ENCODE results near the gene GAL.

Gene GAL

DNA sequence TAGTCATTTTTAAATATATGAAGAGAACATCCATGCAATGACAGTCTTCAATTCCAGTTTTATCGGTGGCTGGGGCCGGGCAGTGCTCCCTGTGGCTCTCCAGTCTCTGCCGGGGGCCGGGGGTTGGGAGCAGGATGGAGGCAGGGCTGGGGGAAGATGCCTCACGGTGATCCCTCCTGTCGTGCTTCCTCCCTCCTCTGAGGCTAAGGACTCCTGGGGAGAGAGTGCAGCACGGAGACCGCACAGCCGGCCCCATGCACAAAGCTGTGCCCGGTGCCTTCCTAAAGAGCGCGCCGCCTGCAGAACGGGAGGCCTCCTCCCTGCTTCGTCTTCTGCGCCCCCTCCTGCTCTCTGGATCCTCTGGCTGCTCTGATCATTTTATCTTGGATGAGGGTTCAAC, 20.5 kb downstream of the GAL start:
- Histone ChIP-seq H3K4me1 (ENCODE audit: control insufficient read depth in 2 of 2, insufficient read depth in 1 of 2, low read depth in 1 of 2, low read length in 2 of 2) (peaks cover 2 to 15% of the 10 kb centered on the region in 2 donors), H2AFZ (ENCODE audit: low read length) (peak overlapping the region; percentile 82), H3K23ac (ENCODE audit: low read depth, low read length, poor library complexity) (peak overlapping the region; percentile 95), H2AK5ac (ENCODE audit: low read depth, low read length) (no peak overlapping the region), H2BK15ac (ENCODE audit: low read length) (no peak overlapping the region), H3K14ac (ENCODE audit: low read length) (no peak overlapping the region), H4K8ac (ENCODE audit: low read depth, low read length) (peak overlapping the region; percentile 48), H3K4me3 (ENCODE audit: low read length in 2 of 2) (peak overlapping the region in 1 of 2 donors; percentile 37), H3K27ac (replicated peaks; ENCODE audit: low read length) (no peak overlapping the region), H3K4me2 (ENCODE audit: insufficient read depth, low read length, poor library complexity, severe bottlenecking) (no peak overlapping the region), H2BK12ac (ENCODE audit: low read length) (no peak overlapping the region), H3K9ac (ENCODE audit: low read depth, low read length, poor library complexity) (no peak overlapping the region), H3K36me3 (replicated peaks in 1 of 2; ENCODE audit: control insufficient read depth in 2 of 2, insufficient read depth in 2 of 2, low read length in 2 of 2) (no peaks in the 10 kb centered on the region), H3K4ac (ENCODE audit: low read length) (no peak overlapping the region), H3K27me3 (ENCODE audit: control insufficient read depth in 3 of 3, insufficient read depth in 3 of 3, low read depth in 1 of 3, low read length in 3 of 3) (peaks cover 0 to 31% (median 8%) of the 10 kb centered on the region in 3 experiments), H3K9me3 (replicated peaks in 1 of 2; ENCODE audit: control insufficient read depth in 2 of 2, insufficient read depth in 1 of 2, low read depth in 1 of 2, low read length in 2 of 2) (no peaks in the 10 kb centered on the region), H2BK5ac (ENCODE audit: low read length) (no peak overlapping the region), H3K79me1 (ENCODE audit: low read depth, low read length) (no peaks in the 10 kb centered on the region), H3K18ac (ENCODE audit: low read length) (peak overlapping the region; percentile 70), H2BK120ac (ENCODE audit: low read depth, low read length) (no peak overlapping the region), H4K91ac (ENCODE audit: low read depth, low read length, poor library complexity) (no peak overlapping the region)
- DNase-seq (ENCODE audit: low spot score), result no peak
- WGBS, 2 donors (ENCODE audit: extremely low coverage in 2 of 2, insufficient read length in 2 of 2, insufficient replicate concordance in 1 of 2), result no CpG with 5 or more reads among the region's 16 CpGs

DNA sequence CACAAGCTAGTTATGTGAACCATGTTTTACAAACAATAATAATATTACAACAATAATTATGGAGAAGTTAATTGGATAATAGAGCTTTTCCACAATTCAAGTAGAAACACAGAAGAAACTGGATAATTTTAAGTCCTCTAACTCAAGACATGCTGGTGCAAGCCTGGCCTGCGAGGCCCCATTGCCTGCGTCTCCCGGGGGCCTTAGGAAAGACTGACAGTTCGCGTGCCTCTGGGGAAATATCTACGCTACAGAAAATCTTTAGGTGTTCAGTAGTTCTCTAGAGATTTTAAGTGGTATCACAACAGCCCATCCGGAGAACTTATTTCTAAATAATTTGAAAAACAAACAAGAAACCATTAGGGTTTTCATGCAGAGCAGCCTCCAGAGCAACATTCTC, 23.2 kb downstream of the GAL start:
- Histone ChIP-seq H3K4ac (ENCODE audit: low read length) (no peak overlapping the region), H3K4me3 (ENCODE audit: low read length in 2 of 2) (no peak overlapping the region), H2BK5ac (ENCODE audit: low read length) (no peak overlapping the region), H3K27me3 (ENCODE audit: control insufficient read depth in 3 of 3, insufficient read depth in 3 of 3, low read depth in 1 of 3, low read length in 3 of 3) (peaks cover 0 to 48% (median 11%) of the 10 kb centered on the region in 3 experiments), H3K18ac (ENCODE audit: low read length) (no peak overlapping the region), H3K27ac (replicated peaks; ENCODE audit: low read length) (no peak overlapping the region), H2BK15ac (ENCODE audit: low read length) (no peak overlapping the region), H3K36me3 (replicated peaks in 1 of 2; ENCODE audit: control insufficient read depth in 2 of 2, insufficient read depth in 2 of 2, low read length in 2 of 2) (no peaks in the 10 kb centered on the region), H3K9me3 (replicated peaks in 1 of 2; ENCODE audit: control insufficient read depth in 2 of 2, insufficient read depth in 1 of 2, low read depth in 1 of 2, low read length in 2 of 2) (peaks cover 0 to 3% of the 10 kb centered on the region in 2 donors), H3K4me1 (ENCODE audit: control insufficient read depth in 2 of 2, insufficient read depth in 1 of 2, low read depth in 1 of 2, low read length in 2 of 2) (peaks cover 10 to 22% of the 10 kb centered on the region in 2 donors), H4K91ac (ENCODE audit: low read depth, low read length, poor library complexity) (no peak overlapping the region), H3K23ac (ENCODE audit: low read depth, low read length, poor library complexity) (no peak overlapping the region), H3K79me1 (ENCODE audit: low read depth, low read length) (no peaks in the 10 kb centered on the region), H2AK5ac (ENCODE audit: low read depth, low read length) (no peak overlapping the region), H4K8ac (ENCODE audit: low read depth, low read length) (no peak overlapping the region), H2BK120ac (ENCODE audit: low read depth, low read length) (no peak overlapping the region), H3K4me2 (ENCODE audit: insufficient read depth, low read length, poor library complexity, severe bottlenecking) (no peak overlapping the region), H3K9ac (ENCODE audit: low read depth, low read length, poor library complexity) (no peak overlapping the region), H2AFZ (ENCODE audit: low read length) (peak overlapping the region; percentile 69), H3K14ac (ENCODE audit: low read length) (no peak overlapping the region), H2BK12ac (ENCODE audit: low read length) (no peak overlapping the region)
- WGBS, 2 donors (ENCODE audit: extremely low coverage in 2 of 2, insufficient read length in 2 of 2, insufficient replicate concordance in 1 of 2), result no CpG with 5 or more reads among the region's 7 CpGs
- DNase-seq (ENCODE audit: low spot score), result no peak

DNA sequence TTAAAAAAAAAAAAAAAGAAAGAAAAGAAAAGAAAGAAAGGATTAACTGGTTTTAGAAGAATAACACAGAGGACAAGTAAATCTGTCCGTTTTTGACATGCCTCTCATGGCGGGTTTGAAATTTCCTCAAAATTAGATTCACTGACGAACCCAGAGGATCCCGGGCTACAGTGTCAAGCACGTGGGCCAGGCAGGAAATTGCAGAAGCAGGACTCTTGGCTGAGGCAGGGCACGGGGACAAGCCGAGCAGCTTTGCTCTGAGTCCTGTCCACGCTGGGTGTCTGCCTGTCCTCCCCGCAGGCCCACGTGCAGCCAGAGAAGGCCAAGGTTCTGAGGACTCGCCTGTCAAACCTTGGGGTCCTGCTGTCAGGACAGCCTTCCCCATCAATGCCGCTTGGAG, 24.7 kb downstream of the GAL start:
- Histone ChIP-seq H2BK5ac (ENCODE audit: low read length) (no peak overlapping the region), H3K4me1 (ENCODE audit: control insufficient read depth in 2 of 2, insufficient read depth in 1 of 2, low read depth in 1 of 2, low read length in 2 of 2) (peaks cover 12 to 22% of the 10 kb centered on the region in 2 donors), H3K18ac (ENCODE audit: low read length) (no peak overlapping the region), H3K9ac (ENCODE audit: low read depth, low read length, poor library complexity) (no peak overlapping the region), H3K23ac (ENCODE audit: low read depth, low read length, poor library complexity) (no peak overlapping the region), H4K91ac (ENCODE audit: low read depth, low read length, poor library complexity) (peak overlapping the region; percentile 54), H3K36me3 (replicated peaks in 1 of 2; ENCODE audit: control insufficient read depth in 2 of 2, insufficient read depth in 2 of 2, low read length in 2 of 2) (no peaks in the 10 kb centered on the region), H3K4me2 (ENCODE audit: insufficient read depth, low read length, poor library complexity, severe bottlenecking) (no peak overlapping the region), H3K79me1 (ENCODE audit: low read depth, low read length) (no peaks in the 10 kb centered on the region), H2BK120ac (ENCODE audit: low read depth, low read length) (no peak overlapping the region), H2AK5ac (ENCODE audit: low read depth, low read length) (no peak overlapping the region), H3K4me3 (ENCODE audit: low read length in 2 of 2) (no peak overlapping the region), H3K4ac (ENCODE audit: low read length) (no peak overlapping the region), H2AFZ (ENCODE audit: low read length) (no peak overlapping the region), H2BK15ac (ENCODE audit: low read length) (no peak overlapping the region), H3K14ac (ENCODE audit: low read length) (peak overlapping the region; percentile 72), H3K27ac (replicated peaks; ENCODE audit: low read length) (no peak overlapping the region), H2BK12ac (ENCODE audit: low read length) (no peak overlapping the region), H4K8ac (ENCODE audit: low read depth, low read length) (no peak overlapping the region), H3K9me3 (replicated peaks in 1 of 2; ENCODE audit: control insufficient read depth in 2 of 2, insufficient read depth in 1 of 2, low read depth in 1 of 2, low read length in 2 of 2) (peaks cover 0 to 3% of the 10 kb centered on the region in 2 donors), H3K27me3 (ENCODE audit: control insufficient read depth in 3 of 3, insufficient read depth in 3 of 3, low read depth in 1 of 3, low read length in 3 of 3) (peaks cover 0 to 50% (median 11%) of the 10 kb centered on the region in 3 experiments)
- no peak for DNase-seq (ENCODE audit: low spot score)
- WGBS, 2 donors (ENCODE audit: extremely low coverage in 2 of 2, insufficient read length in 2 of 2, insufficient replicate concordance in 1 of 2), result no CpG with 5 or more reads among the region's 12 CpGs

DNA sequence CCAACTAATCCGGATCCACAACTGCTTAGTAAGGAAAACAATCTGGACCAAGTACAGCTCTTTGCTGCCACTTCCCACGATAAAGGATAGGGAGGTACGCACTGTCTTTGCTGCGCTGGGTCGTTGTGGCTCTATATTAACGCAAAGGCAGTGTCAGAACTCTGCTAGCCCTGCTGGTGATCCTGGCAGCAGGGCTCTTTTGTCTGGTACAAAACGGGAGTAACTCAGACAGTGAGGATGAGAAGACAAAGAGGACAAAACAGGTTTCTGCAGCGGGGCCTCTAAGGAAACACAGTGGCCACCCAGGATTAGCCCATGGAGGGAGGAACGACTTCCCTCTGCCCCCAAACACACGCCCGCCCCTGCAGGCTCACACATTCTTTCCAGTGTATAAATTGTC, 26.1 kb downstream of the GAL start:
- no CpG with 5 or more reads among the region's 11 CpGs for WGBS, 2 donors (ENCODE audit: extremely low coverage in 2 of 2, insufficient read length in 2 of 2, insufficient replicate concordance in 1 of 2)
- H3K4me2 ChIP-seq (ENCODE audit: insufficient read depth, low read length, poor library complexity, severe bottlenecking), result no peak overlapping the region
- no peak overlapping the region for H4K91ac ChIP-seq (ENCODE audit: low read depth, low read length, poor library complexity)
- H3K9me3 ChIP-seq (replicated peaks in 1 of 2; ENCODE audit: control insufficient read depth in 2 of 2, insufficient read depth in 1 of 2, low read depth in 1 of 2, low read length in 2 of 2), result peaks cover 0 to 3% of the 10 kb centered on the region in 2 donors
- peaks cover 0 to 41% (median 13%) of the 10 kb centered on the region in 3 experiments for H3K27me3 ChIP-seq (ENCODE audit: control insufficient read depth in 3 of 3, insufficient read depth in 3 of 3, low read depth in 1 of 3, low read length in 3 of 3)
- H3K4me3 ChIP-seq (ENCODE audit: low read length in 2 of 2), result no peak overlapping the region
- no peak overlapping the region for H2AK5ac ChIP-seq (ENCODE audit: low read depth, low read length)
- no peak overlapping the region for H2BK12ac ChIP-seq (ENCODE audit: low read length)
- H3K23ac ChIP-seq (ENCODE audit: low read depth, low read length, poor library complexity), result no peak overlapping the region
- H3K27ac ChIP-seq (replicated peaks; ENCODE audit: low read length), result no peak overlapping the region
- no peak overlapping the region for H3K4ac ChIP-seq (ENCODE audit: low read length)
- H3K79me1 ChIP-seq (ENCODE audit: low read depth, low read length), result no peaks in the 10 kb centered on the region
- no peak overlapping the region for H3K18ac ChIP-seq (ENCODE audit: low read length)
- no peak overlapping the region for H3K14ac ChIP-seq (ENCODE audit: low read length)
- H3K9ac ChIP-seq (ENCODE audit: low read depth, low read length, poor library complexity), result no peak overlapping the region
- H2BK5ac ChIP-seq (ENCODE audit: low read length), result no peak overlapping the region
- H3K4me1 ChIP-seq (ENCODE audit: control insufficient read depth in 2 of 2, insufficient read depth in 1 of 2, low read depth in 1 of 2, low read length in 2 of 2), result peaks cover 15 to 22% of the 10 kb centered on the region in 2 donors
- peak overlapping the region; percentile 8 for H2AFZ ChIP-seq (ENCODE audit: low read length)
- H2BK15ac ChIP-seq (ENCODE audit: low read length), result no peak overlapping the region
- DNase-seq (ENCODE audit: low spot score), result peak; percentile 41
- no peaks in the 10 kb centered on the region for H3K36me3 ChIP-seq (replicated peaks in 1 of 2; ENCODE audit: control insufficient read depth in 2 of 2, insufficient read depth in 2 of 2, low read length in 2 of 2)
- H2BK120ac ChIP-seq (ENCODE audit: low read depth, low read length), result no peak overlapping the region
- no peak overlapping the region for H4K8ac ChIP-seq (ENCODE audit: low read depth, low read length)
